Tibial artery (tissue), 4 donors: ENCODE results near the gene COA8.
A peak's percentile ranks its signal among the peaks of the same experiment; 100 is the strongest.

Experiments used
- DNase-seq, 2 donors: peaks; one replicate each; pipeline ENCODE4 v3.0.0-alpha.2; 2019
- H3K27ac ChIP-seq, 2 donors: fragments of 200-600 bp; sonication (generic) in 1 of 2; 1 replicate in 1 of 2; 2 replicates in 1 of 2; pipeline ENCODE4 v1.5.1; 2018 to 2019; ENCODE audit warnings: mild to moderate bottlenecking in 1 of 2
- H3K27me3 ChIP-seq, 2 donors: fragments of 200-600 bp; sonication (generic) in 1 of 2; one replicate each; pipeline versions ENCODE4 v1.5.1 to v1.6.0; 2016 to 2019
- H3K36me3 ChIP-seq, 3 donors: fragments of 200-600 bp; sonication (generic) in 2 of 3; one replicate each; pipeline ENCODE4 v1.5.1; 2016 to 2019; ENCODE audit warnings: mild to moderate bottlenecking in 2 of 3
- H3K4me1 ChIP-seq, 4 donors: fragments of 200-600 bp; sonication (generic) in 2 of 4; 1 replicate in 3 of 4; 2 replicates in 1 of 4; pipeline ENCODE4 v1.5.1; 2016 to 2019
- H3K4me3 ChIP-seq, 2 donors: fragments of 200-600 bp; sonication (generic) in 1 of 2; 1 replicate in 1 of 2; 2 replicates in 1 of 2; pipeline ENCODE4 v1.5.1; 2018 to 2019; ENCODE audit warnings: mild to moderate bottlenecking in 2 of 2
- H3K9me3 ChIP-seq, 3 donors: fragments of 200-600 bp; sonication (generic) in 1 of 3; one replicate each; pipeline ENCODE4 v1.5.1; 2016 to 2019
- CTCF ChIP-seq, 2 experiments: fragments of 200-600 bp in 1 of 2; fragments of 450-650 bp in 1 of 2; IDR thresholded peaks; one replicate each; pipeline ENCODE4 v1.5.1; 2017 to 2019; ENCODE audit warnings: antibody characterized with exemption in 2 of 2, mild to moderate bottlenecking in 1 of 2, moderate library complexity in 1 of 2
- intact Hi-C: fragments of 100-400 bp; cut with DNase I; formaldehyde crosslinking; loops from one replicate; pipeline ENCODE4 v1.15.0; 2023; ENCODE audit warnings: low total_unique reads

The COA8 gene

GRCh38 chr14:103537175-103537990, 25.4 kb upstream of the COA8 start:
- Histone ChIP-seq H3K27me3 (no peaks in the 10 kb centered on the region), H3K4me3 (no peak overlapping the region), H3K4me1 (peaks cover 0 to 78% (median 71%) of the 10 kb centered on the region in 4 donors), H3K36me3 (peaks cover 0 to 49% (median 0%) of the 10 kb centered on the region in 3 donors), H3K9me3 (no peaks in the 10 kb centered on the region), H3K27ac (peak overlapping the region; percentile 86)
- no peak for TF ChIP-seq CTCF (IDR thresholded peaks at IDR 0.05)
- intact Hi-C loops: no loop called here
- DNase-seq: no peak

GRCh38 chr14:103538291-103539055, 24.3 kb upstream of the COA8 start:
- H3K4me1 ChIP-seq: peaks cover 0 to 78% (median 73%) of the 10 kb centered on the region in 4 donors
- H3K4me3 ChIP-seq: no peak overlapping the region
- H3K9me3 ChIP-seq: no peaks in the 10 kb centered on the region
- peak in 1 of 2 donors; percentile 91 for DNase-seq
- no peaks in the 10 kb centered on the region for H3K27me3 ChIP-seq
- TF ChIP-seq CTCF (IDR thresholded peaks at IDR 0.05): no peak
- H3K36me3 ChIP-seq: peaks cover 0 to 38% (median 0%) of the 10 kb centered on the region in 3 donors
- intact Hi-C loops: no loop called here
- H3K27ac ChIP-seq: peak overlapping the region; percentile 86

- Histone ChIP-seq H3K9me3 (no peaks in the 10 kb centered on the region), H3K36me3 (peaks cover 0 to 31% (median 0%) of the 10 kb centered on the region in 3 donors), H3K4me3 (no peak overlapping the region), H3K4me1 (peaks cover 0 to 78% (median 73%) of the 10 kb centered on the region in 4 donors), H3K27me3 (no peaks in the 10 kb centered on the region), H3K27ac (peak overlapping the region; percentile 86)
- no peak for DNase-seq
- TF ChIP-seq CTCF (IDR thresholded peaks at IDR 0.05): no peak
- intact Hi-C loops: no loop called here
Measured at GRCh38 chr14:103539056-103539825, 23.5 kb upstream of the COA8 start.

DNA sequence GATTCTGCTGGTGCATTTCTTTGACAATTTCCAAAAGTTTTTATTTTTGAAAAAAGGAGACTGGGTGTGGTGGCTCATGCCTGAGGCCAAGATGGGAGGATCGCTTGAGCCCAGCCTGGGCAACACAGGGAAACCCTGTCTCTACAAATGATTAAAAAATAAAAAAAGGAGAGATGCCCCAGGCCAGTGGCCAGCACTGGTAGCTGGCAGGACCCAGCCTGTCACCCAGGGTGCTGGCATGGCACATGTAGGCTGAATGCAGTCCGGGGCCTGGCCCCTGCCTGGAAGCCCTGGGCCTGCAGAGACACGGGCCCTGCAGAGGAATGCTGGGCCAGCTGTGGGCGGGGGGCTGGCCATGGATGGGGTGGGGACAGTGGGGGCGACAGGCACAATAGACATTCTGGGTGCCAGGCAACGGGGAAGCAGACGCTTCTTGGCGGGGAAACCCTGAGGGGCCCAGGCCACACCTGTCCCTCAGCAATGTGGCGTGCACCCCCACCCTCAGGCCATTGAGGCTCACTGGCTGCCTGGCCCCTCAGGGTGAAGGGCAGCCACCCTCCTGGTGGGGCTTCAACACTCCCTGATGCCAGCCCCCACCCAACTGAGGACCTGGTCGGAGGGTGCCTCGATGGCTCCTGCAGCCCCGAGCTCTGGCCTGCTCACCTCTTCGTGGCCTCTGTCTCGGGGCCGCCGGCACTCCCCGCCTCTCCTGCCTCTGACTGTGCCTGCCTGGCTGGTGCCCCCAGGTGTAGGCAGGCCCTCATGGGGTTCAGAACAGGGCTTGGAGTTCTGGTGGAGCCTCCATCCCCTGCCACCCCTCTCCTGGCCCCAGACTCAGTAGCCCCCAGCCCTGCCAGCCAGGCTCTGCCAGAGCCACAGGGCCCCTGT, 21.7 kb upstream of the COA8 start:
- Histone ChIP-seq H3K4me3 (no peak overlapping the region), H3K27me3 (no peaks in the 10 kb centered on the region), H3K4me1 (peaks cover 0 to 72% (median 68%) of the 10 kb centered on the region in 4 donors), H3K27ac (peak overlapping the region; percentile 83 to 86), H3K9me3 (no peaks in the 10 kb centered on the region), H3K36me3 (peaks cover 0 to 12% (median 0%) of the 10 kb centered on the region in 3 donors)
- no peak for DNase-seq
- no peak for TF ChIP-seq CTCF (IDR thresholded peaks at IDR 0.05)
- intact Hi-C loops: loop anchor here (2.0 to 10.0 kb wide), 2 partner anchors 20 to 46 kb away; no protein-coding TSS in a partner anchor
